Astrocyte (in vitro differentiated cells and primary cell): ENCODE measurements around the gene POLR2L. TPM values are rescaled to one million over a fixed set of nuclear protein-coding genes. Genes with fewer than 3 reads are reported as not detected.

Experiments
- DNase-seq: peaks from one replicate; pipeline ENCODE4 v3.0.0-alpha.2; 2010; ENCODE audit warnings: low read depth
- FAIRE-seq: peaks from 2 replicates; lab custom pipeline; 2011; peaks lifted over from hg19 to GRCh38; lab: Jason Lieb, UNC
- H2AFZ ChIP-seq: 2 replicates; pipeline ENCODE4 v1.6.0; 2012; ENCODE audit warnings: low read depth, low read length, inconsistent platforms
- H3K27ac ChIP-seq: 2 replicates; pipeline ENCODE4 v1.5.1; 2011; ENCODE audit warnings: low read depth, low read length, inconsistent platforms
- H3K27me3 ChIP-seq: 2 replicates; pipeline ENCODE4 v1.6.0; 2011; ENCODE audit warnings: low read length, inconsistent platforms; ENCODE audit not compliant: insufficient read depth
- H3K36me3 ChIP-seq: 2 replicates; pipeline ENCODE4 v1.5.1; 2011; ENCODE audit warnings: low read length, inconsistent platforms; ENCODE audit not compliant: insufficient read depth
- H3K4me1 ChIP-seq: 2 replicates; pipeline ENCODE4 v1.5.1; 2011; ENCODE audit warnings: low read length, inconsistent platforms; ENCODE audit not compliant: insufficient read depth
- H3K4me2 ChIP-seq: 2 replicates; pipeline ENCODE4 v1.6.0; 2012; ENCODE audit warnings: low read length, inconsistent platforms
- H3K4me3 ChIP-seq: 2 replicates; pipeline ENCODE4 v1.5.1; 2011; ENCODE audit warnings: low read depth, mild to moderate bottlenecking, low read length, inconsistent platforms; ENCODE audit not compliant: insufficient read depth
- H3K79me2 ChIP-seq: 2 replicates; pipeline ENCODE4 v1.6.0; 2012; ENCODE audit warnings: mild to moderate bottlenecking, low read length, inconsistent platforms; ENCODE audit not compliant: insufficient read depth
- H3K9ac ChIP-seq: 2 replicates; pipeline ENCODE4 v1.6.0; 2012; ENCODE audit warnings: mild to moderate bottlenecking, low read length, inconsistent platforms
- H3K9me3 ChIP-seq: 2 replicates; pipeline ENCODE4 v1.5.1; 2012; ENCODE audit warnings: low read depth, mild to moderate bottlenecking, low read length, inconsistent platforms; ENCODE audit not compliant: insufficient read depth
- H4K20me1 ChIP-seq: 2 replicates; pipeline ENCODE4 v1.6.0; 2012; ENCODE audit warnings: low read length, inconsistent platforms; ENCODE audit not compliant: insufficient read depth
- H3K27ac Mint-ChIP-seq: one replicate; pipeline ENCODE4 v1.8.0; 2021; ENCODE audit warnings: mild to moderate bottlenecking, mixed read lengths; ENCODE audit not compliant: unreplicated experiment
- H3K27me3 Mint-ChIP-seq: one replicate; pipeline ENCODE4 v1.8.0; 2021; ENCODE audit warnings: low read depth, mixed read lengths; ENCODE audit not compliant: unreplicated experiment
- H3K36me3 Mint-ChIP-seq: one replicate; pipeline ENCODE4 v1.8.0; 2021; ENCODE audit warnings: low read depth, mixed read lengths; ENCODE audit not compliant: unreplicated experiment
- H3K4me1 Mint-ChIP-seq: one replicate; pipeline ENCODE4 v1.8.0; 2021; ENCODE audit warnings: low read depth, mixed read lengths; ENCODE audit not compliant: unreplicated experiment
- H3K4me3 Mint-ChIP-seq: one replicate; pipeline ENCODE4 v1.8.0; 2021; ENCODE audit warnings: mild to moderate bottlenecking, moderate library complexity, mixed read lengths; ENCODE audit not compliant: unreplicated experiment
- H3K9me3 Mint-ChIP-seq: one replicate; pipeline ENCODE4 v1.8.0; 2021; ENCODE audit warnings: mild to moderate bottlenecking, mixed read lengths; ENCODE audit not compliant: unreplicated experiment
- EZH2 ChIP-seq: IDR thresholded peaks from 2 replicates; pipeline ENCODE4 v1.6.1; 2012; ENCODE audit warnings: mild to moderate bottlenecking, low read length, inconsistent platforms; ENCODE audit not compliant: insufficient read depth
- total RNA-seq: library from RNA; stranded (reverse); gene quantifications from 2 replicates; pipeline ENCODE4 v1.2.1, GENCODE V29; 2021
- TF ChIP-seq, protein P1 (sequence below): IDR thresholded peaks from 2 replicates; pipeline ENCODE4 v1.5.1; 2011; ENCODE audit warnings: low read depth, mild to moderate bottlenecking, inconsistent platforms, low read length, moderate library complexity; ENCODE audit not compliant: insufficient read depth

Gene POLR2L
- total RNA-seq, 1 donor from 2014 or later, result 212 TPM

DNA sequence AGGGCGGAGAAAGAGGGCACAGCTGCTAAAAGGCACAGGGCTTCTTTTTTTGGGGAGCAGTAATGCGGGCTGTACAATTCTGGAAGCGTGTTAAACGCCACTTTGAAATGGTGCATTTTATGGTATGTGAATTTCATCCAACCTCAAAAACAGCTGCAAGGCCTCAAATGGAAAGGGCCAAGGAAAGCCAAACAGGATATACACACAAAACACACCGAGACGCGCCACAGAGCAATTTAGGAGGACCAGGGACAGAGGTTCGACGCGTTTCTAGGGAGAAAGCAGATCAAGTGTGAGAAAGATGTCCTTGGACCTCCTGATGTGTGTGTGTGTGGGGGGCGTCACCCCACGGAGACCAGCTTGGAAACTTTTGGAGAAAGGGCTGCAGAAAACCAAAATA lies 31.4 kb upstream of the POLR2L start:
- Histone ChIP-seq H2AFZ (no peak overlapping the region), H3K27me3 (no peaks in the 10 kb centered on the region), H3K9me3 (no peaks in the 10 kb centered on the region), H4K20me1 (peaks cover 17% of the 10 kb centered on the region), H3K9ac (no peak overlapping the region), H3K79me2 (no peaks in the 10 kb centered on the region), H3K4me3 (no peak overlapping the region), H3K27ac (no peak overlapping the region), H3K36me3 (no peaks in the 10 kb centered on the region), H3K4me1 (peaks cover 4% of the 10 kb centered on the region), H3K4me2 (no peak overlapping the region)
- peaks cover 8% of the 10 kb centered on the region for H3K36me3 Mint-ChIP-seq
- no peak overlapping the region for H3K4me3 Mint-ChIP-seq
- DNase-seq (no peak), FAIRE-seq (no peak)
- no peaks in the 10 kb centered on the region for H3K9me3 Mint-ChIP-seq
- H3K4me1 Mint-ChIP-seq, result no peaks in the 10 kb centered on the region
- TF ChIP-seq, protein P1, sequence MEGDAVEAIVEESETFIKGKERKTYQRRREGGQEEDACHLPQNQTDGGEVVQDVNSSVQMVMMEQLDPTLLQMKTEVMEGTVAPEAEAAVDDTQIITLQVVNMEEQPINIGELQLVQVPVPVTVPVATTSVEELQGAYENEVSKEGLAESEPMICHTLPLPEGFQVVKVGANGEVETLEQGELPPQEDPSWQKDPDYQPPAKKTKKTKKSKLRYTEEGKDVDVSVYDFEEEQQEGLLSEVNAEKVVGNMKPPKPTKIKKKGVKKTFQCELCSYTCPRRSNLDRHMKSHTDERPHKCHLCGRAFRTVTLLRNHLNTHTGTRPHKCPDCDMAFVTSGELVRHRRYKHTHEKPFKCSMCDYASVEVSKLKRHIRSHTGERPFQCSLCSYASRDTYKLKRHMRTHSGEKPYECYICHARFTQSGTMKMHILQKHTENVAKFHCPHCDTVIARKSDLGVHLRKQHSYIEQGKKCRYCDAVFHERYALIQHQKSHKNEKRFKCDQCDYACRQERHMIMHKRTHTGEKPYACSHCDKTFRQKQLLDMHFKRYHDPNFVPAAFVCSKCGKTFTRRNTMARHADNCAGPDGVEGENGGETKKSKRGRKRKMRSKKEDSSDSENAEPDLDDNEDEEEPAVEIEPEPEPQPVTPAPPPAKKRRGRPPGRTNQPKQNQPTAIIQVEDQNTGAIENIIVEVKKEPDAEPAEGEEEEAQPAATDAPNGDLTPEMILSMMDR, result no peak
- no peak for TF ChIP-seq EZH2
- H3K27ac Mint-ChIP-seq, result no peak overlapping the region
- H3K27me3 Mint-ChIP-seq, result peaks cover 3% of the 10 kb centered on the region

DNA sequence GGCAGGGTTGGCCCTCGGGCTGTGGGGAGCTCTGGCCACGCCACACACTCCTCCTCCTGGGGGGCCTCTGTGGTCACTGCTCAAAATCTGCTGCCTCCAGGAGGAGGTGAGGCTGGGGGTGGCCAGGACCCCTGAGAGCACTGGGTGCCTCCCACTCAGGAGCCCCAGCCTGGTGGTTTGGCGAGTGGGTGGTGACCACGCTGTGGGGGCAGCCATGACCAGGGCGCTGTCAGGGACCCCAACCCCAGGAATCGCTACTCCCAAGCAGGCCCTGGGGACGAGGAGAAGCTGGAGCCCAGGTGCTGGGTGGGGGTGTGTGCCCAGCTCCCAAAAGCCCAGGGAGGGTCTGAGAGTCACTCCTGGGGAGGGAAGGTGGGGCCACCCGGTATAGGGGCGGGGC lies 30.5 kb upstream of the POLR2L start:
- TF ChIP-seq, protein P1, result no peak
- no peak for TF ChIP-seq EZH2
- Mint-ChIP-seq H3K27ac (no peak overlapping the region), H3K9me3 (no peaks in the 10 kb centered on the region), H3K4me1 (no peaks in the 10 kb centered on the region), H3K27me3 (peaks cover 3% of the 10 kb centered on the region), H3K4me3 (no peak overlapping the region), H3K36me3 (peaks cover 10% of the 10 kb centered on the region)
- no peak for DNase-seq
- Histone ChIP-seq H3K4me2 (no peak overlapping the region), H3K36me3 (no peaks in the 10 kb centered on the region), H4K20me1 (peaks cover 22% of the 10 kb centered on the region), H3K9me3 (no peaks in the 10 kb centered on the region), H3K27me3 (no peaks in the 10 kb centered on the region), H3K9ac (no peak overlapping the region), H3K79me2 (no peaks in the 10 kb centered on the region), H2AFZ (no peak overlapping the region), H3K4me3 (no peak overlapping the region), H3K4me1 (peaks cover 4% of the 10 kb centered on the region), H3K27ac (no peak overlapping the region)
- no peak for FAIRE-seq

DNA sequence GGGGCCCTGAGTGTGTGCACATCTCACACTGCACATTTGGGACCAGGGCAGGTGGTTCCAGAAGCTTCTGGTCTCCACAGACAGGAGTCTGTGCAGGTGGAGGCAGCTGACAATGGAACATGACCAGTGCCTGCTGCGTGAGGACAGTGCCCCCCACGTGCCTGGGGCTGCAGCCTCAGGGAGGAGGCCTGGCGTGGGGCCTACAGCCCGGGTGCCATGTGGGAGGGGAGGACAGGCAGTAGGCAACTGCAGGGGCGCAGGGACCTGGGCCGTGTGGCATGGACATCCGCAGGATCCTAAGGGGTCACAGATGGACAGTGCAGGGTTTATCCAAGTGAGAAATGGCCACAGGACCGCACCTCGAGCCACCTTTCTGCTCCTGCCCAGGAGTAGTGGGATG lies 29.1 kb upstream of the POLR2L start:
- H3K4me2 ChIP-seq, result no peak overlapping the region
- no peaks in the 10 kb centered on the region for H3K9me3 ChIP-seq
- no peaks in the 10 kb centered on the region for H3K79me2 ChIP-seq
- no peak overlapping the region for H3K4me3 ChIP-seq
- no peak for TF ChIP-seq EZH2
- TF ChIP-seq, protein P1, result no peak
- no peaks in the 10 kb centered on the region for H3K36me3 ChIP-seq
- no peaks in the 10 kb centered on the region for H3K9me3 Mint-ChIP-seq
- peaks cover 3% of the 10 kb centered on the region for H3K27me3 Mint-ChIP-seq
- H3K27ac ChIP-seq, result no peak overlapping the region
- H3K9ac ChIP-seq, result no peak overlapping the region
- FAIRE-seq (no peak), DNase-seq (no peak)
- no peak overlapping the region for H3K27ac Mint-ChIP-seq
- peaks cover 10% of the 10 kb centered on the region for H3K36me3 Mint-ChIP-seq
- peaks cover 4% of the 10 kb centered on the region for H3K4me1 ChIP-seq
- H3K27me3 ChIP-seq, result no peaks in the 10 kb centered on the region
- peaks cover 13% of the 10 kb centered on the region for H4K20me1 ChIP-seq
- H3K4me1 Mint-ChIP-seq, result no peaks in the 10 kb centered on the region
- H3K4me3 Mint-ChIP-seq, result no peak overlapping the region
- H2AFZ ChIP-seq, result no peak overlapping the region
